K562 (cell line): ENCODE measurements around the gene SEC24C. TPM values are rescaled to one million over a fixed set of nuclear protein-coding genes. Genes with fewer than 3 reads are reported as not detected.

ENCODE experiments used
- EGR1 ChIP-seq: fragments of 450-650 bp; conservative IDR thresholded peaks from 2 replicates; pipeline ENCODE4 v1.6.1; 2017; ENCODE audit warnings: mild to moderate bottlenecking
- ETV1 ChIP-seq: fragments of 450-650 bp; conservative IDR thresholded peaks from 2 replicates; pipeline ENCODE4 v1.6.1; 2016; ENCODE audit warnings: missing genetic modification characterization, control low read depth, low read depth, missing compliant biosample characterization
- GTF2E2 ChIP-seq: fragments of 200-800 bp; sonication (Bioruptor generic); IDR thresholded peaks from 2 replicates; pipeline ENCODE4 v1.6.1; 2016; ENCODE audit warnings: missing genetic modification characterization, missing compliant biosample characterization
- HDAC1 ChIP-seq, 2 experiments: fragments of 450-650 bp; IDR thresholded peaks; 2 replicates each; pipeline ENCODE4 v1.6.1; 2016 to 2017; ENCODE audit warnings: inconsistent platforms in 1 of 2, mild to moderate bottlenecking in 1 of 2, moderate library complexity in 1 of 2
- HMG20B ChIP-seq: fragments of 250-450 bp; sonication (Bioruptor Pico); IDR thresholded peaks from 2 replicates; pipeline ENCODE4 v1.5.0; 2021; ENCODE audit warnings: mild to moderate bottlenecking
- MCM2 ChIP-seq: fragments of 450-650 bp; IDR thresholded peaks from 2 replicates; pipeline ENCODE4 v1.6.1; 2017; ENCODE audit warnings: low read depth, mild to moderate bottlenecking
- MYC ChIP-seq, 2 experiments: fragments of 250-450 bp in 1 of 2; sonication (Bioruptor Pico) in 1 of 2; IDR thresholded peaks; 2 replicates each; pipeline versions ENCODE4 v1.5.1 to v1.6.1; 2012 to 2021; ENCODE audit warnings: low read depth in 2 of 2, borderline replicate concordance in 1 of 2, improper control_type of control experiment in 1 of 2, low read length in 1 of 2, mild to moderate bottlenecking in 1 of 2, moderate library complexity in 1 of 2
- NONO ChIP-seq, 2 experiments: fragments of 200-400 bp in 1 of 2; fragments of 450-650 bp in 1 of 2; formaldehyde crosslinking in 1 of 2; IDR thresholded peaks; 2 replicates each; pipeline ENCODE4 v1.6.1; 2017; ENCODE audit warnings: low read depth in 2 of 2, mild to moderate bottlenecking in 2 of 2, moderate library complexity in 2 of 2, low read length in 1 of 2
- POLR2A ChIP-seq: fragments of 450-650 bp; conservative IDR thresholded peaks from 2 replicates; pipeline ENCODE4 v1.6.1; 2016
- SMAD1 ChIP-seq: fragments of 150-350 bp; IDR thresholded peaks from 2 replicates; pipeline ENCODE4 v1.6.1; 2014; ENCODE audit warnings: low read length, low read depth; ENCODE audit not compliant: partially characterized antibody
- TCFL5 ChIP-seq: fragments of 250-450 bp; sonication (Bioruptor Pico); conservative IDR thresholded peaks from 2 replicates; pipeline ENCODE4 v1.6.1; 2021; ENCODE audit warnings: mild to moderate bottlenecking, moderate library complexity, matching md5 sums
- ZBTB7A ChIP-seq: IDR thresholded peaks from 2 replicates; pipeline ENCODE4 v1.6.1; 2011; ENCODE audit warnings: low read depth, mild to moderate bottlenecking, low read length, moderate library complexity, borderline replicate concordance; ENCODE audit not compliant: control insufficient read depth
- ZNF146 ChIP-seq: IDR thresholded peaks from one replicate; pipeline ENCODE4 v1.6.1; 2018; ENCODE audit warnings: missing compliant biosample characterization; ENCODE audit not compliant: unreplicated experiment
- polyA plus RNA-seq, 8 experiments: library from polyadenylated mRNA; depleted of rRNA in 4 of 8; stranded (reverse) in 5 of 8; unstranded in 3 of 8; fragments of >200 nt; fragmentation: Nextera tagmentation in 2 of 8; fragmentation: Illumina TruSeq in 1 of 8; extraction: Ambion mirVana in 2 of 8; extraction: Trizol in 1 of 8; gene quantifications; 2 replicates each; pipeline versions ENCODE4 v1.2.1 to v1.2.3, GENCODE V29; 2011 to 2014; ENCODE audit warnings: inconsistent platforms in 1 of 8, missing spikeins in 1 of 8
- total RNA-seq, 7 experiments: library from RNA; depleted of rRNA in 6 of 7; stranded (reverse); fragments of >200 nt in 6 of 7; fragmentation: Illumina TruSeq in 2 of 7; extraction: Trizol in 2 of 7; gene quantifications; 2 replicates each; pipeline versions ENCODE4 v1.2.1 to v1.2.3, GENCODE V29; 2011 to 2021; ENCODE audit warnings: low replicate concordance in 1 of 7
- TF ChIP-seq, protein P1 (sequence below): fragments of 250-450 bp; sonication (Bioruptor Pico); IDR thresholded peaks from 2 replicates; pipeline ENCODE4 v1.9.0; 2021; ENCODE audit warnings: mild to moderate bottlenecking
- TF ChIP-seq, protein P2 (sequence below): fragments of 250-450 bp; sonication (Bioruptor Pico); IDR thresholded peaks from 2 replicates; pipeline ENCODE4 v1.5.0; 2021; ENCODE audit warnings: mild to moderate bottlenecking, moderate library complexity

The SEC24C gene
- total and polyA plus RNA-seq, 9 of the 15 experiments (the other 6 are each of a cell fraction or from before 2014, with no cell fraction given): 19.0 to 115 (median 70.5) TPM

DNA sequence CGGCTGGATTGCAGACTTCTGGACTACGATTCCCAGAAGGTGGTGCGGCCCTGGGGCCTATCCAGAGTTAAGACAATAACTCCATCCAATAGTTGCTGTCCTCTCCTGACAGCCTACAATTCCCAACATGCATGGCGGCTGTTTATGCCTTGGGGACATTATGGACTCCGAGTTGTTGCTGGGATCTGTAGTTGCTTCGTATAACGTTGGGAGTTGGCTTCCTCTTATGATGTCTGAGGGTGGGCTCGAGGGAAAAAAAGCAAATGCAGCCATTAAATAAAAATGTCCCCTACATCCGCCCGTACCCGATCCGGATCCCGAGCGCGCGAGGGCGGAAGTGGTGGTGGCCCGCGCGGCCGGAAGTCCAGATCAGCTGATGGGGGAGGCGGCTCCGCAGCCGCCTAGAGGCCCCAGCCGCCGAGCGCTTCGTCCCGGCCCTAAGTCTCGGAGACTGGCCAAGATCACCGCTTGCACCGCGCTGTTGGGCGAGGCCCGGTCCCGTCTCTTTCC is 41.1 kb downstream of the SEC24C start, which contains the start of gene ZSWIM8 (continued):
- TF ChIP-seq SMAD1 (peak; percentile 53), HDAC1 (IDR thresholded peaks at IDR 0.05) (peak; percentile 50 to 99; a peak in 3 of 4 replicates), TCFL5 (CRISPR knock-in tag) (peak; percentile 51; the same call in 1 of the 2 replicates), MYC (IDR thresholded peaks at IDR 0.05; ENCODE audit: low read depth, low read length) (peak; percentile 86), MYC (CRISPR knock-in tag; IDR thresholded peaks at IDR 0.05; ENCODE audit: borderline replicate concordance, low read depth) (no peak), POLR2A (peak; percentile 85), ZBTB7A (peak; percentile 40; the same call in 1 of the 2 replicates), EGR1 (0 out of 2 replicates have a peak, but pooled peaks have one; percentile 8), MCM2 (no peak), GTF2E2 (tag) (peak; percentile 88; the same call in 1 of the 2 replicates), NONO (IDR thresholded peaks at IDR 0.05; ENCODE audit: low read depth in 2 of 2, low read length in 1 of 2) (peak in 1 of 2 experiments; percentile 27; a peak in 1 of 4 replicates), ETV1 (tag) (peak; percentile 94), ZNF146 (CRISPR knock-in tag) (no peak), HMG20B (CRISPR knock-in tag) (no peak)
- TF ChIP-seq, protein P1, sequence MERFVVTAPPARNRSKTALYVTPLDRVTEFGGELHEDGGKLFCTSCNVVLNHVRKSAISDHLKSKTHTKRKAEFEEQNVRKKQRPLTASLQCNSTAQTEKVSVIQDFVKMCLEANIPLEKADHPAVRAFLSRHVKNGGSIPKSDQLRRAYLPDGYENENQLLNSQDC (CRISPR knock-in tag): peak; percentile 37; the same call in 1 of the 2 replicates
- TF ChIP-seq, protein P2, sequence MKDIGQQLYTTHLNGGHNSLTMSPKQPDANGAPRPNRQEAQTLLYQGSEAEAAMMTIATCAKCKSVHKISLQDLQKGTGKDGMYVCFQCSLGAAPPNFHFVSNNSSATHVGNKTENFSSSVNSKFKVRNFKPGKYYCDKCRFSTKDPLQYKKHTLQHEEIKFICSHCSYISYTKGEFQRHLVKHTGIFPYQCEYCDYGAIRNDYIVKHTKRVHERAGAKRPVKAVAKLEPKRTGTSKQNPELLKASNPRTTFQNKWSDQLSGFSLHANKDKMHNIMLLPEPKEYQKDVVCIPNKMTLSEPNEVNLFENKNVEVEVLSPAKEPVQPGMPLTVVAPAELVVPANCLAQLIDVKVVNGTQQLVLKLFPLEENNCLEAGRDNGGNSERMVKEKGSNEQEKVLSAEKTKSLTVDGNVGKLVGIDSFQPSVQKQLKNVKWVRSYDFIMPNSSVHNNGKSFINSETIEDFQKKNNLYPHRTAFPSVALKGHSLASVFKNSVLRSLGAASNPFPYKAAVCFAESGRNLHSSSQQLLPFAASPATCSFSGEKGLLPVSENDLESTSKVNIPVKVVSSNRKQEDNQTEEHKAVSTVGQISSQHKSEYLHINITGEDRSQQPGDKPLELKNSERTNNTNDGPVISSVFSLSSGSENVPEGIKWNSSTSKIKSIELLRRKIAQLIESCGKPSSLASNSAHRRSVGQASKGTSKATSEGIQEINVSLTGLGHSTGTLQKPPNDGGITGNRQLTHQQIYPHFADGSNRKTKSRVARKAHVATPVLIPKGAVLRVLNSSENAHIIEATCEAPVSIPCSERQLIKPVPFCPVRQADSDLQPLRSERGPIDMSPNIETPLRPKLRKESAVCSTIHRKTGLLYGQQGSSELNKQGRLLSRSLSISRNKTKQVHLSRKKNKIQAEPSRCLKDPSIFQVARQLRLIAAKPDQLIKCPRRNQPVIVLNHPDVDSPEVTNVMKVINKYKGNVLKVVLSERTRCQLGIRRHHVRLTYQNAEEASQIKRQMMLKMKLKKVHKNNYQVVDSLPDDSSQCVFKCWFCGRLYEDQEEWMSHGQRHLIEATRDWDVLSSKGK: no peak
